A549 (cell line): ENCODE results near the gene CDX2.

Experiments used
- CTCF ChIP-seq: fragments of >200 bp; sonication (Bioruptor Twin); formaldehyde crosslinking; IDR thresholded peaks from 3 replicates; pipeline ENCODE4 v1.5.1; 2016
- HMGXB4 ChIP-seq: fragments of 250-450 bp; sonication (Bioruptor Pico); IDR thresholded peaks from 2 replicates; pipeline ENCODE4 v1.5.0; 2021; ENCODE audit warnings: mild to moderate bottlenecking, moderate library complexity, borderline replicate concordance
- NR3C1 ChIP-seq: fragments of >200 bp; sonication (Bioruptor Twin); formaldehyde crosslinking; IDR thresholded peaks from 3 replicates; pipeline ENCODE4 v1.6.1; 2017

GRCh38 chr13:27933580-27934328 lies 35.4 kb downstream of the CDX2 start:
- TF ChIP-seq CTCF (no peak), NR3C1 (no peak), HMGXB4 (CRISPR knock-in tag) (no peak)
